CD4-positive, alpha-beta T cell treated with Interferon gamma for 1 hour (primary cell): ENCODE measurements around the gene DDX39B.

Experiments
- DNase-seq: peaks from one replicate; pipeline ENCODE4 v3.0.0-alpha.2; 2020

DDX39B gene

DNA sequence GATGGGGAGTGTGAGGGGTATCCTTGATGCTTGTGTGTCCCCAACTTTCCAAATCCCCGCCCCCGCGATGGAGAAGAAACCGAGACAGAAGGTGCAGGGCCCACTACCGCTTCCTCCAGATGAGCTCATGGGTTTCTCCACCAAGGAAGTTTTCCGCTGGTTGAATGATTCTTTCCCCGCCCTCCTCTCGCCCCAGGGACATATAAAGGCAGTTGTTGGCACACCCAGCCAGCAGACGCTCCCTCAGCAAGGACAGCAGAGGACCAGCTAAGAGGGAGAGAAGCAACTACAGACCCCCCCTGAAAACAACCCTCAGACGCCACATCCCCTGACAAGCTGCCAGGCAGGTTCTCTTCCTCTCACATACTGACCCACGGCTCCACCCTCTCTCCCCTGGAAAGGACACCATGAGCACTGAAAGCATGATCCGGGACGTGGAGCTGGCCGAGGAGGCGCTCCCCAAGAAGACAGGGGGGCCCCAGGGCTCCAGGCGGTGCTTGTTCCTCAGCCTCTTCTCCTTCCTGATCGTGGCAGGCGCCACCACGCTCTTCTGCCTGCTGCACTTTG is 33.6 kb upstream of the DDX39B start, which contains the start of gene TNF:
TNF (plus strand) TSS at position 231 of the 567 bp plus-strand sequence; CDS start at position 408, 177 bp downstream.
- peak; percentile 88 for DNase-seq

DNA sequence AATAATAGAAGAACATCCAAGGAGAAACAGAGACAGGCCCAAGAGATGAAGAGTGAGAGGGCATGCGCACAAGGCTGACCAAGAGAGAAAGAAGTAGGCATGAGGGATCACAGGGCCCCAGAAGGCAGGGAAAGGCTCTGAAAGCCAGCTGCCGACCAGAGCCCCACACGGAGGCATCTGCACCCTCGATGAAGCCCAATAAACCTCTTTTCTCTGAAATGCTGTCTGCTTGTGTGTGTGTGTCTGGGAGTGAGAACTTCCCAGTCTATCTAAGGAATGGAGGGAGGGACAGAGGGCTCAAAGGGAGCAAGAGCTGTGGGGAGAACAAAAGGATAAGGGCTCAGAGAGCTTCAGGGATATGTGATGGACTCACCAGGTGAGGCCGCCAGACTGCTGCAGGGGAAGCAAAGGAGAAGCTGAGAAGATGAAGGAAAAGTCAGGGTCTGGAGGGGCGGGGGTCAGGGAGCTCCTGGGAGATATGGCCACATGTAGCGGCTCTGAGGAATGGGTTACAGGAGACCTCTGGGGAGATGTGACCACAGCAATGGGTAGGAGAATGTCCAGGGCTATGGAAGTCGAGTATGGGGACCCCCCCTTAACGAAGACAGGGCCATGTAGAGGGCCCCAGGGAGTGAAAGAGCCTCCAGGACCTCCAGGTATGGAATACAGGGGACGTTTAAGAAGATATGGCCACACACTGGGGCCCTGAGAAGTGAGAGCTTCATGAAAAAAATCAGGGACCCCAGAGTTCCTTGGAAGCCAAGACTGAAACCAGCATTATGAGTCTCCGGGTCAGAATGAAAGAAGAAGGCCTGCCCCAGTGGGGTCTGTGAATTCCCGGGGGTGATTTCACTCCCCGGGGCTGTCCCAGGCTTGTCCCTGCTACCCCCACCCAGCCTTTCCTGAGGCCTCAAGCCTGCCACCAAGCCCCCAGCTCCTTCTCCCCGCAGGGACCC is 32.6 kb upstream of the DDX39B start:
- DNase-seq: no peak

DNA sequence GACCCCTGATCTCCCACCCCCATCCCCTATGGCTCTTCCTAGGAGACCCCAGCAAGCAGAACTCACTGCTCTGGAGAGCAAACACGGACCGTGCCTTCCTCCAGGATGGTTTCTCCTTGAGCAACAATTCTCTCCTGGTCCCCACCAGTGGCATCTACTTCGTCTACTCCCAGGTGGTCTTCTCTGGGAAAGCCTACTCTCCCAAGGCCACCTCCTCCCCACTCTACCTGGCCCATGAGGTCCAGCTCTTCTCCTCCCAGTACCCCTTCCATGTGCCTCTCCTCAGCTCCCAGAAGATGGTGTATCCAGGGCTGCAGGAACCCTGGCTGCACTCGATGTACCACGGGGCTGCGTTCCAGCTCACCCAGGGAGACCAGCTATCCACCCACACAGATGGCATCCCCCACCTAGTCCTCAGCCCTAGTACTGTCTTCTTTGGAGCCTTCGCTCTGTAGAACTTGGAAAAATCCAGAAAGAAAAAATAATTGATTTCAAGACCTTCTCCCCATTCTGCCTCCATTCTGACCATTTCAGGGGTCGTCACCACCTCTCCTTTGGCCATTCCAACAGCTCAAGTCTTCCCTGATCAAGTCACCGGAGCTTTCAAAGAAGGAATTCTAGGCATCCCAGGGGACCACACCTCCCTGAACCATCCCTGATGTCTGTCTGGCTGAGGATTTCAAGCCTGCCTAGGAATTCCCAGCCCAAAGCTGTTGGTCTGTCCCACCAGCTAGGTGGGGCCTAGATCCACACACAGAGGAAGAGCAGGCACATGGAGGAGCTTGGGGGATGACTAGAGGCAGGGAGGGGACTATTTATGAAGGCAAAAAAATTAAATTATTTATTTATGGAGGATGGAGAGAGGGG is 31.7 kb upstream of the DDX39B start:
- no peak for DNase-seq

DNA sequence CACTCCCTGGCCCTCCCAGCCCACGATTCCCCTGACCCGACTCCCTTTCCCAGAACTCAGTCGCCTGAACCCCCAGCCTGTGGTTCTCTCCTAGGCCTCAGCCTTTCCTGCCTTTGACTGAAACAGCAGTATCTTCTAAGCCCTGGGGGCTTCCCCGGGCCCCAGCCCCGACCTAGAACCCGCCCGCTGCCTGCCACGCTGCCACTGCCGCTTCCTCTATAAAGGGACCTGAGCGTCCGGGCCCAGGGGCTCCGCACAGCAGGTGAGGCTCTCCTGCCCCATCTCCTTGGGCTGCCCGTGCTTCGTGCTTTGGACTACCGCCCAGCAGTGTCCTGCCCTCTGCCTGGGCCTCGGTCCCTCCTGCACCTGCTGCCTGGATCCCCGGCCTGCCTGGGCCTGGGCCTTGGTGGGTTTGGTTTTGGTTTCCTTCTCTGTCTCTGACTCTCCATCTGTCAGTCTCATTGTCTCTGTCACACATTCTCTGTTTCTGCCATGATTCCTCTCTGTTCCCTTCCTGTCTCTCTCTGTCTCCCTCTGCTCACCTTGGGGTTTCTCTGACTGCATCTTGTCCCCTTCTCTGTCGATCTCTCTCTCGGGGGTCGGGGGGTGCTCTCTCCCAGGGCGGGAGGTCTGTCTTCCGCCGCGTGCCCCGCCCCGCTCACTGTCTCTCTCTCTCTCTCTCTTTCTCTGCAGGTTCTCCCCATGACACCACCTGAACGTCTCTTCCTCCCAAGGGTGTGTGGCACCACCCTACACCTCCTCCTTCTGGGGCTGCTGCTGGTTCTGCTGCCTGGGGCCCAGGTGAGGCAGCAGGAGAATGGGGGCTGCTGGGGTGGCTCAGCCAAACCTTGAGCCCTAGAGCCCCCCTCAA is 30.5 kb upstream of the DDX39B start, which contains the start of gene LTA:
LTA (plus strand) TSS at position 249 of the 871 bp plus-strand sequence; CDS start at position 703, 454 bp downstream.
- DNase-seq: peak; percentile 78

DNA sequence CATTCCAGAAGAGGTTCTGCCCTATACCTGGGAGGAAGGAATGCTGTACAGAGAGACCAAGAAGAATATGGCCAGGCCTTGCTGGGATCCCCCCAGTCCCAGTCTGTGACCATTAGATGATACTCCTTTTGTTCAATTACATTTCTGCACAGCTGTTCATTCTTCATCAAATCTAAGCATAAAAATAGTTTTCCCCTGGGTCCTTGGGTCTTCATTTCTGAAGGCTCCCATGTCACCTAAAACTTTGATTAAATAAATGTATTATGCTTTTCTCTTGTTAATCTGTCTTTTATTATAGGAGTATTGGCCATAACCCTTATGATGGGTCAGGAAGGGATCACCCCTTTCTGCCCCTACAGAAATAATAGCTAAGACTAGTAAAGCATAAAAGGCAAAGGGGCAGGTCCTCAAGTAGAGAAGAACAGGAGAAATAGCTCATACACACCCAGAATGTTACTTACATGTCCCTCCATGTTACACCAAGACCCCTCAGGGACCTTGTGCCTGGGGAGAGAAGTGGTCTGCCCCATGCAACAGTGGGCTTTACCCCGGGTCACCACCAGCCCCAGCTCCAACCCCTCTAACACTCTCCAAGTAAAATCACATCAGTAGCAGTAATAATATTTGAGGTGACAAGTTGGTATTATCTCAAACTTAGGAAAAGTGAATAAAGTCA is 28.2 kb upstream of the DDX39B start:
- no peak for DNase-seq

DNA sequence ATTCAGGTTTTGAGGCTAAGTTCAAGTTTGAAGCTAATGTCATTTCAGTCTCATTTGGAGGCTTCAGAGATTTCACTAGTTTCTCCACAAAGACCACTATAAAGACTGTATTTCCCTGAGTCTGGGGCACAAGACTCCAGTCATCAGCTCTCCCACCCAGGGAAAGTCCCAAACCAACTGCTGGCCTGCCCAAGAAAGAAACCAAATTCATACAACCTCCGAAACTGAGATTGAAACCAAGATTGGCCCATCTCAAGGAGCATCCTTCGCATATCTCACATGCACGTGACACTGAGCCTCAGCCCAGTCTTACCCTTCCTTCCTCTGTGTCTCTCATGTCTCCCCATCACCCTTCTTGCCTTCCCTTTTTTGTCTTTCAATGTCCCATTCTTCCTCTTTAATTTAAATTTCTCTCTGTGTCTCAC is 26.7 kb upstream of the DDX39B start:
- peak; percentile 78 for DNase-seq

DNA sequence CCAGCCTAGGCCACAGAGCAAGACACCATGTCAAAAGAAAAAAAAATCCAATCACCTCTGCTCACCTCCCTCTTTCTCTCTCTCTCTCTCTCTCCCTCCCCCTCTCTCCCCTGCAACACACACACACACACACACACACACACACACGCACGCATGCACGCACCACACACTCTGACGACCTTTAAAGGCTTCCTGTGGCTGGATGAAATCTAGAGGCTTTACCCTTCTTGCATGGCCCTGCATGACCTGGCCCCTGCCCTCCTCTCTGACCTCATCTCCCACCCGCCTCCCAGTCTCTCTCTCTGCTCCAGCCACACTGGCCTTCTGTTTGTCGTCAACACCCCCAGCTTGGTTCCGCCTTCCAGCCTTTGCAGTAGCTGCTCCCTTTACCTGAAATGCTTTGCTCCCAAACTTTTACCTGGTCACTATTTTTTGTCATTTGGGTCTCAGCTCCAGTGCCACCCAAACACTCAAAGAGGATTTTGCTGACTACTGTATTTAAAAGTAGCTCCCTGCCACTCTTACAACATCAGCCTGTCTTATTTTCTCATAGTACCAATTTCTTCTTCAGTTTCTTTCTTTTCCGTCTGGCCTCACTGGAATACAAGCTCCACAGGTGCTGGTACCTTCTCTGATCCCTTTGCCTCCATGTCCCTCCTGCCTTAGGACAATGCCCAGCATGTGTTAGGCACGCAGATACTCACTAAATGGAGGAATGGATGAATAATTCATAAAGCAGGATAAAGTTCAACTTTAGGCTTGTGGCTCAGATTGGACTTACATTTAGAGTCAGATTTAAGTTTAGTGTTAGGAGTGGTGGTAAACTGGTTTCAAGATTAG is 25.9 kb upstream of the DDX39B start:
- DNase-seq: peak; percentile 44

DNA sequence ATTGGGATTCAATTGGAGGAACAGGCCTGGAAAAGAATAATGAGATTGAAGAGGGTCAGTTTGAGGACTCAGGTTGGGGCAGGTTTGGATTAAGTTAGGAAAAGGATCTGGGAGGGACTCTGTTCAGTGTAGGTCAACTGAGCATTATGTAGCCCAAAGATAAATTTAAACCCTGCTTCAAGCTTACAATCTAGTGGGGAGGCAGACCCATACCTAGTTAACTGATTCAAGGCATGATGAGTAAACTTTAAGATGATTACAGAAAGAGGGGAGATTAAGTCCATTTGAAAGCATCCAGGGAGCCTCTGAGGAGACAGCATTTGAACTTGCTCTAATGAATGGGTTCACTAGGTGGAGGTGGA is 18.9 kb upstream of the DDX39B start:
- DNase-seq: no peak

DNA sequence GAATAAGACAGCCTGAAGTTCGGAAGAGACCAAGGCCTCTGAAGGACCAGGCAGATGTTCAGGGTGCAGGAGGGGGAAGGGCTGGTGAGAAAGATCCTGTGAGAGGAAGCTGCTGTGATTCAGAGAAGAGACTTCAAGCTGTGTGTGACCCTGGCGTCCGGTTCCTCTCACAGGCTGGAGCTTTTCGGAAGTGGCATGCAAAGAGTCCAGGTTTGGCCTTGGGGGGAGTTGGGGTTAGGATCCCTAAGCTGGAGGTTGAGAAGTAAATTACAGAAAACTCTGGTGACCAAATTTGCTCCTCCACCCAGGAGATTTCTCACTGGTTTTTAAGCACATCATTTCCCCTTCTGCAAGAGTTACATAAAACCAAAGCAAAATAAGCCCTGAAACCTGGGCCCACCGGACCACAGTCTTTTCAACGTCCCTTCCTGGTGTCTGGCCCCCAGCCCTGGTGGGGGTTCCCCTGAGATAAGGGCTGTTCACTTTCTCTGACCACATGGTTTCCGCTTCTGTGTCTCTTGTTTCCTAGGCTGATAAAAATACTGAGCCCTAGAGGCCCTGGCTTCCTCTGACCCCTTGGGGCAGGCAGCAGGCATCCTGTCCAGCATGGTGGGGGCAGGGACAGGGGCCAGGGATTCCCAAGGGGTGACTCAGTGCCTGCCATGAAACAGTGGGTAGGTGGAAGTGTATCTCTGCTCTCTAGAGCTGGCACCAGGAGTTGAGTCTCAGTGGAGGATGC is 18.3 kb upstream of the DDX39B start:
- peak; percentile 76 for DNase-seq

DNA sequence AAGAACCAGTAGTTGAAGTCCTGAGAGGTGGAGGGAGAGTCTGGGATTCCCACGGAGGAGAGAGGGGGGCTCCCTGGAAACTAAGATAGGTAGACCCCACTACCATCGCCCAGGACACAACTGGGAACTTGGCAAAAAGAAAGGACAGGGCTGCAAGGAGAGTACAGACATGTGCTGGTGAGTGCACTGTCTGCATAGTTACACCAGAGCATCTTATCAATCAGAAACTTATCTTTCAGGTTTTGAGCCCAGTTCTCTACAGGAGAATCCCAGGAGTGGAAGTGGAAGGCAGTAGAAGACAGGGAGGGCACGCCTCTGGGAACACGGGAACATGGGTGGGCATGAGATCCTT is 17.8 kb upstream of the DDX39B start:
- DNase-seq: no peak

DNA sequence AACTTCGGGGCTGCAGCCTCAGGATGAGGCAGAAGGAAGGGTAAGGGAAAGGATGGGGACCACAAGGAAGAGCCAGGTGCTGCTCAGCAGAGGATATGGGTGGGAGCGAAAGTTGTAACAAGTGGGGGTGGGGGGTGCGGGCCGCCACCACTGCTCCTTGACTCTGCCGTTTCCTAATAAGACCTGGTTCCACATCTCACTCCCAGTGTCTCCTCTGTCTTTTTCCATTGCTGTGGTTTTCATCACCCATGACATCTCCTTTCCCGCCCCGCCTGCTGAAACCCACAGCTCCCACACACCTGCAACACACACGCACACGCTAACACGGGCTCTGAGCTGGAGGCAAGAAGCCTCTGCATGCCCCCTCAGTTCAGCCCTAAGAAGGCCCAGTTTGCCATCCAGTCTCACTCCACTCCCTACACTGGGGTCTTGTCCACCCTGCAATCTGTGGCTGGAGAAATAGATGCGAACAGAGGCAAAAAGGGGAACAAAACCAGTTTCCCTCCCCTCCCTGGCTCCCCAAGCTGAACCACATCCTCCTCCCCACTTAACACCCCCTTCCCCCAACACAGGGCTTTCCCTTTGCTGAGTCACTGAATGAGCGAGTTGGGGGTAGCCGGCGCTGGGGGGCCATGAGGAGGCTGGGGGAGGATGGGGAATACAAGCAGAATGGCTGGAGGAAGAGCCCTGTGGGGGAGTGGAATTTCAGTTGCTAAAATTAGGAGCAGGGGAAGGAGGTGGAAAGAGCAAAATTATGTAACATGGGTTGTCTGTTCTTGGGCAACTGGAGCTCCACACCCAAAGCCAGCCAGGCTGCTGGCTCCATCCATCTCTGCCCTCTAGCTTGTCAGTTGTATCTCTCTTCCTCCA is 17.1 kb upstream of the DDX39B start:
- peak; percentile 81 for DNase-seq

DNA sequence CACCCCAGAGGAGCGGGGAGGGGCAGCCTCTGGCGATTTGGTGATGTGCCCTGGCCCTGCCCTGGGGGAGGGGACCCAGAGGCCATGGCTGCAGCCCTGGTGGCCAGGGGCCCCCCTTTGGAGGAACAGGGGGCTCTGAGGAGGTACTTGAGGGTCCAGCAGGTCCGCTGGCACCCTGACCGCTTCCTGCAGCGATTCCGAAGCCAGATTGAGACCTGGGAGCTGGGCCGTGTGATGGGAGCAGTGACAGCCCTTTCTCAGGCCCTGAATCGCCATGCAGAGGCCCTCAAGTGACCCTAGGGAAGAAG is 16.5 kb upstream of the DDX39B start:
- DNase-seq: no peak

DNA sequence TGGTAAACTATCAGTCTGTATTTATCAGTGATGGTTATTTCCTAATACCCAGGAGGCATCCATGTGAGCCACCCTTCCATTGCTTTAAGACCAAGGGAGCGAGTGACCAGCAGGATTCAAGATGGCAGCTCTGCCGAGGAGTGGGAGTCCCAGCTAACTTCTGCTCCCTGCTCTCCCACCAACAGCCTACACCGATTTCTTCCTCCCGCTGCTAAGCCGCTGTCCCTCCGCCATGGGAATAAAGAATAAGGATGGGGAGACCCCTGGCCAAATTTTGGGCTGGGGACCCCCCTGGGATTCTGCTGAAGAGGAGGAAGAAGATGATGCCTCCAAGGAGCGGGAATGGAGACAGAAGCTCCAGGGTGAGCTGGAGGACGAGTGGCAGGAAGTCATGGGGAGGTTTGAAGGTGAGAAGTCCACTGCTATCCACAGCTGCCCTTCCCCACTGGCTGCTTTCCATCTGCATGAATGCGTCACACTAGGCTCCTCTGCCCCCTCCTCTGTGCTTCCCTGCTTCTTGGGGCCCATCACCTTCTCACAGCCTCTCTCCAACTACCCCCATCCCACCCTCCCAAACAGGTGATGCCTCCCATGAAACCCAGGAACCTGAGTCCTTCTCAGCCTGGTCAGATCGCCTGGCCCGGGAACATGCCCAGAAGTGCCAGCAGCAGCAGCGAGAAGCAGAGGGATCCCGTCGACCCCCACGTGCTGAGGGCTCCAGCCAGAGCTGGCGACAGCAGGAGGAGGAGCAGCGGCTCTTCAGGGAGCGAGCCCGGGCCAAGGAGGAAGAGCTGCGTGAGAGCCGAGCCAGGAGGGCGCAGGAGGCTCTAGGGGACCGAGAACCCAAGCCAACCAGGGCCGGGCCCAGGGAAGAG is 15.9 kb upstream of the DDX39B start:
- DNase-seq: no peak

DNA sequence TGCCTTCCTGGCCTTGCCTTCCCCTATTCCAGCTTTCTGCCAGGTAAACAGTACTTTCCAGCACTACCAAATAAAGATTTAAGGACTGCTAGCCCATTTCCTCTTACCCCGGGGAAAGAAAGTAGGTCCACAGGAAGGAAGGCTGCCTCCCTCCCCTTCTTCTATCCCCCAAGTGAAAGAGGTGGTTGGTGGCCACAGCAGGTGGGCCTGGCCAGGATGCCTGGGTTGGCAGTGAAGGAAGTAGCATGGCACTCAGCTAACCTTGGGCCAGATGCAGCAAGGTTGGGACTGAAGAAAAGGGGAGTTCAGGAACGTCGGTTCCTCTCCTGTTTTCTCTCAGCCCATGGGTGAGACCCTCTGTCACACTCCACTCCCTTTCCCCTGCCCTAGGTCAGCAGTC is 14.5 kb upstream of the DDX39B start:
- no peak for DNase-seq

DNA sequence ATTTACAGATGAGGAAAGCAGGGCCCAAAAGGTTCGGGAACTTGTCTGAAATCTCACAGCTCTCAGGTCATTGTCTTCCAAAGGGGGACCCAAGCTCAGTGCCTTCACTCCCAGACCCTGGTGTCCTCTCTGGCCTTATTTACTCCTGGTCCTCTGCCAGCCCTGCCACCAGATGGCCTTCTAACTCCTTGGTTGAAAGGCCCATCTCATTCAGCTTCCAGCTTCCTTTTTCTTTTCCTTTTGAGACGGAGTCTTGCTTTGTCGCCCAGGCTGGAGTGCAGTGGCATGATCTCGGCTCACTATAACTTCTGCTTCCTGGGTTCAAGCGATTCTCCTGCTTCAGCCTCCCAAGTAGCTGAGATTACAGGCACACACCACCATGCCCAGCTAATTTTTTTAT is 9.6 kb upstream of the DDX39B start:
- DNase-seq: peak; percentile 75

DNA sequence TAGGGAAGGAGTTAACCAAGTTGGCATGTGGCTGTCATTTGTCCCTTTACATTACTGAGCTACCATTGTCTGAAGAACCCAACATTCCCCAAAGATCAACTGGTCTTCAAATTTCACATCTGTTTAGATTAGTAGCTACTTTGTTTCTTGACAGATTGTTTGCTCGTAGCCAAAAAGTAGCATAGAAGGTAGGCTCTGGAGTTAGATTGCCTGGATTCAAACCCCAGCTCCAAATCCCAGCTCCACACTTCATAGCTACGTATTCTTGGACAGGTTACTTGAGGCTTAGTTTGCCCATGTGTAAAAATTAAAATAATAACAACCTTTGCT is 6.7 kb upstream of the DDX39B start:
- no peak for DNase-seq

DNA sequence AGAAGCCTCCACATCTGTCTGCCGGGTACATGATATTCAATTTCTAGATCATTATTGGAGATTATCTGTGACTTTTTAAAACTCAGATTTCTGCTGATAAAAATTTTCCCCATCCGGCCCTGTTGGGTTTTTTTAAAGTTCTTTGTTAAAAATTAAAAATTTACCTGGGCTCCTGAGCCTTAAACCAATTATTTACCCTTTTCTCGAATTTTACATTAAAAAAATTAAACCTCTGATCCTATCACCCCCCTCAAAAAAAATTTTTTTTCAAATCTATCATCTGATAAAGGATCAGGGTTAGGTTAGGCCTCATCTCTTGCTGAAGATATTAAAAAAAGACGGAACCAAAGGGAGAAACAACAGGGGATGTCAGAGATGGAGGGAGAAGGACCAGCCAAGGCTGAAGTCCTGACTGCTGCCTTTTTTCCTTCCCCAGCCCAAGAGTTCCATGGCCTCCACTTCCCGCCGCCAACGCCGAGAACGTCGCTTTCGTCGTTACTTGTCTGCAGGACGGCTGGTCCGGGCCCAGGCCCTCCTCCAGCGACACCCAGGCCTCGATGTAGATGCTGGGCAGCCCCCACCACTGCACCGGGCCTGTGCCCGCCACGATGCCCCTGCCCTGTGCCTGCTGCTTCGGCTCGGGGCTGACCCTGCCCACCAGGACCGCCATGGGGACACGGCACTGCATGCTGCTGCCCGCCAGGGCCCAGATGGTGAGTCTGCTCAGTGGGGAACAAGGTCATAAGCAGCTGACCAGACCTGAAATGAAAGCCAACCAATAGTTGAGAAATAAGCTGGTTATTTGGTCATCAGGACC is 6.1 kb upstream of the DDX39B start:
- DNase-seq: no peak
